Measurements from ENCODE around the gene FAM120B. TPM values are rescaled to one million over a fixed set of nuclear protein-coding genes. Genes with fewer than 3 reads are reported as not detected.

Gene FAM120B
- total RNA-seq, 2 donors from 2014 or later = 25.1 to 28.5 TPM

- Histone ChIP-seq H3K36me3 (no peaks in the 10 kb centered on the region), H3K4me1 (no peaks in the 10 kb centered on the region), H3K4me3 (no peak overlapping the region), H3K27ac (no peak overlapping the region), H3K27me3 (no peaks in the 10 kb centered on the region), H3K9me3 (no peaks in the 10 kb centered on the region), H3K9ac (ENCODE audit: low read depth in 2 of 2, low read length in 2 of 2) (no peak overlapping the region)
- TF ChIP-seq, protein P1, sequence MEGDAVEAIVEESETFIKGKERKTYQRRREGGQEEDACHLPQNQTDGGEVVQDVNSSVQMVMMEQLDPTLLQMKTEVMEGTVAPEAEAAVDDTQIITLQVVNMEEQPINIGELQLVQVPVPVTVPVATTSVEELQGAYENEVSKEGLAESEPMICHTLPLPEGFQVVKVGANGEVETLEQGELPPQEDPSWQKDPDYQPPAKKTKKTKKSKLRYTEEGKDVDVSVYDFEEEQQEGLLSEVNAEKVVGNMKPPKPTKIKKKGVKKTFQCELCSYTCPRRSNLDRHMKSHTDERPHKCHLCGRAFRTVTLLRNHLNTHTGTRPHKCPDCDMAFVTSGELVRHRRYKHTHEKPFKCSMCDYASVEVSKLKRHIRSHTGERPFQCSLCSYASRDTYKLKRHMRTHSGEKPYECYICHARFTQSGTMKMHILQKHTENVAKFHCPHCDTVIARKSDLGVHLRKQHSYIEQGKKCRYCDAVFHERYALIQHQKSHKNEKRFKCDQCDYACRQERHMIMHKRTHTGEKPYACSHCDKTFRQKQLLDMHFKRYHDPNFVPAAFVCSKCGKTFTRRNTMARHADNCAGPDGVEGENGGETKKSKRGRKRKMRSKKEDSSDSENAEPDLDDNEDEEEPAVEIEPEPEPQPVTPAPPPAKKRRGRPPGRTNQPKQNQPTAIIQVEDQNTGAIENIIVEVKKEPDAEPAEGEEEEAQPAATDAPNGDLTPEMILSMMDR (IDR thresholded peaks at IDR 0.05) = no peak
- intact Hi-C loops (cut with DNase I) = no loop called here
- no peak for DNase-seq
Observed at GRCh38 chr6:170424604-170425126, 118.1 kb downstream of the FAM120B start.

GRCh38 chr6:170429450-170429849, 122.9 kb downstream of the FAM120B start:
- Histone ChIP-seq H3K9me3 (no peaks in the 10 kb centered on the region), H3K9ac (ENCODE audit: low read depth in 2 of 2, low read length in 2 of 2) (no peak overlapping the region), H3K4me1 (no peaks in the 10 kb centered on the region), H3K36me3 (no peaks in the 10 kb centered on the region), H3K27ac (no peak overlapping the region), H3K4me3 (no peak overlapping the region), H3K27me3 (no peaks in the 10 kb centered on the region)
- no peak for DNase-seq
- intact Hi-C loops (cut with DNase I) = no loop called here
- TF ChIP-seq, protein P1 (IDR thresholded peaks at IDR 0.05) = no peak

DNA sequence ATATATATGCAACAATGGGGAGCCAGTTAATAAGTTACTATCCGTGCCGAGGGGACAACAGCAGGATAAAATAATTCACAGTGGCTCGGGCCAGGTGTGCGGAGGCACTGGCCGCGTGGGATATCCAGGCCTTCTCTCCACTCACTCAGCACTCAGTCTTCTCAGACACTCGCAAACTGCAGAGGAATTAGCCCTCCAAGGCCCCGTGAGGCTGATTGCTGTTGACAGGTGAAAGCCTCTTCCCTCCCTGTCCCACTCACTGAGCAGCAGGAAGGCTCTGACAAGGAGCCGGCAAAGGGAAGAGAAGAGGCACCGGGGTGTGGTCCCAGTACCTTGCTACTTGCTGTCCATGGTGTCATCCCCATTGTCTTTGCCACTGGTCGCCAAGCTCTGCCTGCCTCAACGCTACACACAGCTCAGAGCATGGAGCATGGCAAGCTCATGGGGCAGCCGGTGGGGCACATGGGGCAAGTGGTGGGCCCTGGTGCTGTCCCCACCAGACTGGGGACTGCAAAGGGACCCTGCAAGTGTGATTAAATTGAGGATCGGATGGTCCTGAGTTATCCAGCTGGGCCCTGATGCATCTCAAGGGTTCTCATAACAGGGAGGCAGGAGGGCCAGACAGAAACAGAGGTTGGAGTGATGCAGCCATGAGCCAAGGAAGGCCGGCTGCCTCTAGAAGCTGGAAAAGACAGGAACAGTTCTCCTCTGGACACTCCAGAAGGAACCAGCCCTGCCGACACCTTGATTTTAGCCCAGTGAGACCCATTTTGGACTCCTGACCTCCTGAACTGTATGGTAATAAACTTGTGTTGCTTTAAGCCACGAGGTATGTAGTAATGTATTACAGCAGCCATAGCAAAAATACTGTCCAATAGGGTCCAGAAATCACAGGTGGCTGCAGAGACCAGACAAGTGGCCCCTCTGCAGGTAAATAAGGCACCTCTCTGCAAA, 126.9 kb downstream of the FAM120B start:
- no peak overlapping the region for H3K9ac ChIP-seq (ENCODE audit: low read depth in 2 of 2, low read length in 2 of 2)

DNA sequence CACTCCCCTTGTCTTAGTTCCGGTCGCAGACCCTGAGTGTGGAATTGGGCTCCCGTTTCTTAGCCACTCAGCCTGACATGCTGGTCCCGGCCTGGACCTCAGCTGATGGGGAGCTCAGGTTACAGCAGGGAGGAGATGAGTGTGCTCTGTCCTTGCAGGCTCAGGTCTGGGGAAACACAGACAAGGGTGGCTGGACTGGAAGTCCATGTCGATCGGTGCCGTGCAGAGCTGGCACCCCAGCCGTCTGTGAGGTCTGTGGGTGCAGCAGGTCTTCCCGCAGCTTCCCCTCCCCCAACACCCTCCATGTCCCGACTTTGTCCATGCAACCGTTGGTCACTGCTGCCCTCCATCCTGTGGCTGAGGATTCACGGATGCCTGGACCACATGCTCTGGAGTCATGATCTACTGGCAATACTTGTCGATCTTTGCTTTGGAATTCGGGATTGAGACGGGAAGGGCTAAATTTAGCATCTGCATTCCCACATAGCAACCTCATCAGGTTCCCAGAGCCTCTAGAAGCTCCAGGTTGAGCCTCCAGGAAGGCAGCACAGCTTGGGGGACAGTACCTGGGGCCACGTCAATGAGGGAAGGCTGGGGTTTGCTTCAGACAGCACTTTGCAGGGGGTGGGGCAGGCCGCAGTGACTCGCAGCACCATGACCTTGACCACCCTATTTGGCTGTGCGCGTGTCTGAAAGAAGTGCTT, 127.7 kb downstream of the FAM120B start:
- Histone ChIP-seq H3K4me1 (no peaks in the 10 kb centered on the region), H3K27me3 (no peaks in the 10 kb centered on the region), H3K36me3 (no peaks in the 10 kb centered on the region), H3K9me3 (no peaks in the 10 kb centered on the region), H3K9ac (ENCODE audit: low read depth in 2 of 2, low read length in 2 of 2) (no peak overlapping the region), H3K4me3 (no peak overlapping the region), H3K27ac (no peak overlapping the region)
- intact Hi-C loops (cut with DNase I) = no loop called here
- no peak for DNase-seq
- TF ChIP-seq, protein P1 (IDR thresholded peaks at IDR 0.05) = no peak

More for the DNA sequence above, 126.9 kb downstream of the FAM120B start:
- H3K27ac ChIP-seq = no peak overlapping the region
- no peak overlapping the region for H3K4me3 ChIP-seq
- TF ChIP-seq, protein P1 (IDR thresholded peaks at IDR 0.05) = no peak
- H3K4me1 ChIP-seq = no peaks in the 10 kb centered on the region
- DNase-seq = no peak
- H3K27me3 ChIP-seq = no peaks in the 10 kb centered on the region
- intact Hi-C loops (cut with DNase I) = no loop called here
- H3K36me3 ChIP-seq = no peaks in the 10 kb centered on the region
- H3K9me3 ChIP-seq = no peaks in the 10 kb centered on the region

DNA sequence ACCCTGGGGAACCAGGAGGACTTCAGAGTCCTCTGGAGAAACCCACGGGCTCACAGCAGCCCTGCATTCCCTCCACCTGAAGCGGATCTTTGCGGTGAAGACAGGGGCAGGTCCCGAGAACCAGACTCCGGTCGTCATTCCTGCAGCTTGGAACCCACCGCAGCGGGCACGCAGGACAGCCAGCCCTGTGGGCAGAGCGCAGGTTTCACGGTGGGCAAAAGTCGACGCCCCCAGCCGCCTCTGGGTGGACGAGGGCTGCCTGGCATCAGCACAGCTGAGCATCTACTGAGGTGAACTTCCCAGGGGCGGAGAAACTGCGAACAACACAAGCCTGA, 128.2 kb downstream of the FAM120B start:
- Histone ChIP-seq H3K9me3 (no peaks in the 10 kb centered on the region), H3K4me1 (no peaks in the 10 kb centered on the region), H3K27ac (no peak overlapping the region), H3K9ac (ENCODE audit: low read depth in 2 of 2, low read length in 2 of 2) (no peak overlapping the region), H3K27me3 (no peaks in the 10 kb centered on the region), H3K4me3 (no peak overlapping the region), H3K36me3 (no peaks in the 10 kb centered on the region)
- intact Hi-C loops (cut with DNase I) = no loop called here
- TF ChIP-seq, protein P1 (IDR thresholded peaks at IDR 0.05) = no peak
- no peak for DNase-seq
